Left ventricle myocardium inferior (tissue), 1 donor: Measurements from ENCODE around the gene ACTL6B. TPM values are rescaled to one million over a fixed set of nuclear protein-coding genes. Genes with fewer than 3 reads are reported as not detected.
A peak's percentile ranks its signal among the peaks of the same experiment; 100 is the strongest.
"Not testable (repeated sequence)": the region's sequence is repeated elsewhere in the genome, so short reads cannot be mapped to it uniquely, and the experiment has no call there.

Experiments
- DNase-seq: peaks from one replicate; pipeline ENCODE4 v3.0.0-alpha.2; 2020
- H3K27ac ChIP-seq: fragments of 200-600 bp; replicated peaks from 2 replicates; pipeline ENCODE4 v1.8.0; 2021
- H3K27me3 ChIP-seq: fragments of 200-600 bp; 2 replicates; pipeline ENCODE4 v1.8.0; 2021; ENCODE audit warnings: low read depth
- H3K36me3 ChIP-seq: fragments of 200-600 bp; 2 replicates; pipeline ENCODE4 v1.8.0; 2021
- H3K4me1 ChIP-seq: fragments of 200-600 bp; 2 replicates; pipeline ENCODE4 v1.8.0; 2021
- H3K4me3 ChIP-seq: fragments of 200-600 bp; 2 replicates; pipeline ENCODE4 v1.8.0; 2021; ENCODE audit warnings: mild to moderate bottlenecking, moderate library complexity
- H3K9me3 ChIP-seq: fragments of 200-600 bp; replicated peaks from 2 replicates; pipeline ENCODE4 v1.8.0; 2021
- CTCF ChIP-seq: fragments of 200-600 bp; IDR thresholded peaks from 2 replicates; pipeline ENCODE4 v1.8.0; 2021; ENCODE audit warnings: antibody characterized with exemption, mild to moderate bottlenecking, borderline replicate concordance
- intact Hi-C: fragments of 100-400 bp; cut with micrococcal nuclease; formaldehyde crosslinking; loops from one replicate; pipeline ENCODE4 v1.11.0; 2022
- long read RNA-seq: library from polyadenylated mRNA; unstranded; transcript quantifications from one replicate; pipeline ENCODE4 v2.0.0, GENCODE V29; 2021
- total RNA-seq: library from RNA; stranded (reverse); fragmentation: NEBNext Ultra II Directional; extraction: Animal tissue kit (Norgen Biotek cat#: 25700); gene quantifications from one replicate; pipeline ENCODE4 v1.2.1, GENCODE V29; 2021
- donor health status: DM: no; HTN: yes; CAD: no; lungs with severe emphysema.

ACTL6B gene
- not detected for total RNA-seq
- long read RNA-seq = 0 reads

- no peak for TF ChIP-seq CTCF
- Histone ChIP-seq H3K27ac (no peak within 1 kb of the TSS), H3K9me3 (no peaks in the 10 kb centered on the region), H3K36me3 (no peaks in the 10 kb centered on the region), H3K4me3 (no peak within 1 kb of the TSS), H3K4me1 (no peaks in the 10 kb centered on the region), H3K27me3 (peaks cover 100% of the 10 kb centered on the region)
- intact Hi-C loops = no loop called here
- peak; percentile 59 for DNase-seq
These were observed at the start of gene ACTL6B for GRCh38 chr7:100655908-100656674. TSS of gene ACTL6B (minus strand) at chr7:100656448. CDS start at chr7:100656354, 94 bp downstream.

GRCh38 chr7:100705320-100705752 lies 49.1 kb upstream of the ACTL6B start:
- Histone ChIP-seq H3K27me3 (no peaks in the 10 kb centered on the region), H3K36me3 (peaks cover 12% of the 10 kb centered on the region), H3K27ac (peak overlapping the region; percentile 97), H3K4me3 (peak overlapping the region; percentile 83), H3K9me3 (no peaks in the 10 kb centered on the region), H3K4me1 (peaks cover 30% of the 10 kb centered on the region)
- intact Hi-C loops = no loop called here
- peak; percentile 75 for DNase-seq
- peak; percentile 89 for TF ChIP-seq CTCF

- peaks cover 12% of the 10 kb centered on the region for H3K4me1 ChIP-seq
- DNase-seq, H3K27ac ChIP-seq, H3K27me3 ChIP-seq, H3K4me3 ChIP-seq, H3K36me3 ChIP-seq, intact Hi-C loops, H3K9me3 ChIP-seq: not testable (repeated sequence)
These were observed 44.8 kb upstream of the ACTL6B start for GRCh38 chr7:100701089-100701488.

- Histone ChIP-seq H3K27me3 (no peaks in the 10 kb centered on the region), H3K9me3 (no peaks in the 10 kb centered on the region), H3K36me3 (no peaks in the 10 kb centered on the region), H3K4me3 (no peak overlapping the region), H3K27ac (no peak overlapping the region), H3K4me1 (peaks cover 7% of the 10 kb centered on the region)
- intact Hi-C loops = loop anchor here (10.0 kb wide), 1 partner anchor 114 kb away; the partner anchor contains the start of genes FBXO24 and LRCH4
- no peak for TF ChIP-seq CTCF
- no peak for DNase-seq
These were observed 42.8 kb upstream of the ACTL6B start for GRCh38 chr7:100699018-100699417.

- H3K27ac ChIP-seq = no peak overlapping the region
- H3K4me1 ChIP-seq = peaks cover 33% of the 10 kb centered on the region
- intact Hi-C loops = loop anchor here (10.0 kb wide), 1 partner anchor 111 kb away; the partner anchor contains the start of genes FBXO24 and LRCH4
- no peaks in the 10 kb centered on the region for H3K36me3 ChIP-seq
- DNase-seq = no peak
- no peak for TF ChIP-seq CTCF
- no peaks in the 10 kb centered on the region for H3K9me3 ChIP-seq
- no peak overlapping the region for H3K4me3 ChIP-seq
- H3K27me3 ChIP-seq = no peaks in the 10 kb centered on the region
These were observed 39.9 kb upstream of the ACTL6B start for GRCh38 chr7:100696123-100696521.
